Cerebellar cortex (tissue), 1 donor: ENCODE measurements around the gene FAM180B.
"Not testable (repeated sequence)": the region's sequence is repeated elsewhere in the genome, so short reads cannot be mapped to it uniquely, and the experiment has no call there.

Experiments used
- DNase-seq: peaks from one replicate; pipeline ENCODE4 v3.0.0-alpha.2; 2015; ENCODE audit warnings: low spot score

The FAM180B gene, protein sequence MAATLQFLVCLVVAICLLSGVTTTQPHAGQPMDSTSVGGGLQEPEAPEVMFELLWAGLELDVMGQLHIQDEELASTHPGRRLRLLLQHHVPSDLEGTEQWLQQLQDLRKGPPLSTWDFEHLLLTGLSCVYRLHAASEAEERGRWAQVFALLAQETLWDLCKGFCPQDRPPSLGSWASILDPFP

GRCh38 chr11:47586098-47586855, at the start of gene FAM180B:
FAM180B (plus strand) TSS chr11:47586678; CDS start chr11:47586769, 91 bp downstream.
- DNase-seq: peak; percentile 51

GRCh38 chr11:47536915-47537314, 49.6 kb upstream of the FAM180B start:
- no peak for DNase-seq

- no peak for DNase-seq
These were observed 47.5 kb upstream of the FAM180B start for GRCh38 chr11:47538741-47539565.

DNA sequence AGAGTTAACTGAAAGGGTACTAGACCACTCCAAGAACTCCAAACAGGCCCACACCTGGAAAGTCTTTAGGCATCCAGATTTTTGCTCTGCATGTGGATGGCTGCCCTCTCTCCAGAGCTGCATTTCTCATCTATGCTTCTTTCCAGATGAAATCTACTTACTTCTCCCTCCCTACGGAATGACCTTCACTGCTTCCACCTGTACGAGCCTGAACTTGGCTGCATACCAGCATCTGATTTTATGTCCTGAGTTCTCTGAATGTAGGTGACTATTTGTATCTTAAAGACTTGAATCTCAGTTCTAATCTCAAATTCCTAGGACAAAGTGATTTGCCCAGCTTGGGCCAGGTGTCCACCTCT, 46.8 kb upstream of the FAM180B start:
- no peak for DNase-seq

DNA sequence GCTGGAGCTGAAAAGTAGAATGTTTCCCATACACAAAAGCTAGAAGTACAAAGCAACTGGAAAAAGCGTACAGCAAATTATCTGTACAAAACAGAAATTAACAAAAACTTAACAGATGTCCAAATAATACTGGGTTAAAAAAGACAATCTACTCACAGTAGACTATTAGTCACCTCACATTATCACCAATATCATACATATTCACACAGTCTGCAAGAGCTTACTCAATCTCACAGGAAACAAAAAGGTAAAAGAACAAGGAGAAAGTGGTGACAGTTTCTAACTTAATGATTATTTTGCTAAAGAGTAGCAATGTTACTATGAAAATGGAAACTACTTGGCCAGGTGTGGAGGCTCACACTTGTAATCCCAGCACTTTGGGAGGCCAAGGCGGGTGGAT, 45.4 kb upstream of the FAM180B start:
- no peak for DNase-seq

DNA sequence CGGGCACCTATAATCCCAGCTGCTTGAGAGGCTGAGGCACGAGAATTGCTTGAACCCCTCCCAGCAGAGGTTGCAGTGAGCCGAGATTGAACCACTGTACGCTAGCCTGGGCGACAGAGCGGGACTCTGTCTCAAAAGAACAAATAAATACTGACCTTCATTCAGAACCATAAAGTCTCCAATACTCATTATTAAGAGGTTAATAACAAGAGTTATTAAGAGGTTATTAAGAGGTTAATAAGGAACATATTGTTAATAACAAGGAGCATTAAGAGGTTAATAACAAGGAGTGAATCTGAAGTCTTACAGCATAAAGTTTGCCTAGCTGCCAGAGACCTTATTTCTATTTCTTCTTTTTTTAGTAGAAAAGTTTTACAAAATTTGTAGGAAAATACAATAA, 41.2 kb upstream of the FAM180B start:
- DNase-seq: no peak

DNA sequence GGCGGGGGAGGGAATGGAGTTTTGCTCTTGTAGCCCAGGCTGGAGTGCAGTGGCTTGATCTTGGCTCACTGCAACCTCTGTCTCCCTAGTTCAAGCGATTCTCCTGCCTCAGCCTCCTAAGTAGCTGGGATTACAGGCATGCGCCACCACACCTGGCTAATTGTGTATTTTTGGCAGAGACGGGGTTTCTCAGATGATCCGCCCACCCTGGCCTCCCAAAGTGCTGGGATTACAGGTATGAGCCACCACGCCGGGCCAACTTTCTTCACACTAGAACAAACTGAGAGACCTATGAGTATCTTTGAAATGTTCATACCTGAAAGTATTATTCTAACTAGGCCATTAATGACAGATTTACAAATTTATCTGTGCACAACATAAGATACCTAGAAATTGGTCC, 40.2 kb upstream of the FAM180B start:
- DNase-seq: not testable (repeated sequence)

GRCh38 chr11:47550288-47551047, 36.0 kb upstream of the FAM180B start:
- no peak for DNase-seq

DNA sequence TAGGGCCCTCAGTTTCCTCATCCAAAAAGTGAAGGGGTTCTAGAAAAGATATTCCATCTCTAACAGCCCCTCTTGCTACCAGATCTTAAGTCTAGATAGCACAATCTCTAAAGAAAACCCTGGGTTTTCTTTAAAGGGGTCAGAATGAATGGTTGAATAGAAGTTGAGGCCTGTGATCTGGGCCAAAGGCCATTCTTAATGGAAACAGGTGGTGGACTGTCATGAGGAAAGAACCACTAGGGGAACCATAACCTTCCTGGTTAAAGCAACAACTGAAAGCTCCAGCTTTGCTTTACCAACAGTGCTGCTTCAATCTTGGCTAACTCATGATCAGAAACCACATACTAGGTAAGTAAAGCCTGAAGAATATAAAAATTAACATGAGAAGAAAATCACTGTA, 35.4 kb upstream of the FAM180B start:
- DNase-seq: peak; percentile 55

DNA sequence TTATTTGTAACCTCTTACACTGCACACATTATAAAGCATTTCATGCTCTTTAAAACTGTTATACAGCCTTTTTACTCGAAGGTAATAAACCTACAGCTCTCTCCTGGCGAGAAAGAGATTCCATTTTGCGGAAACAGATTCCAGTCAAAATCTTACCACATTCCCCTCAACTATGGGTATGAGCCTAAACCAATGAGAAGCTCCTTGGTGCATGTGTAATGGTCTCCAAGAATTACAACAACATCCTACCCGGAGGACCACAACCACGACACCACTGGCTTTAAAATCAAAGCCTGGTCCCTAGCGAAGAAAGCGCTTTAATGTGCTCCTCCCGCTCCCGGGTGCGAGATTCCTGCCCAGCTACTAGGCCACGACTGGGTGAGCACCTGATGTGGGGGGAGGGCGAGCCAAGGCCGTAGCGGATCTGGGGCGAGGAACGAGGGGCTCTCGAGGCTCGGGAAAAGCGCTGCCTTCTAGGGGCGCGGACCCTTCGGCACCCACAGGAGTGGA, 34.4 kb upstream of the FAM180B start:
- DNase-seq: peak; percentile 32

- peak; percentile 88 for DNase-seq
These were observed 33.7 kb upstream of the FAM180B start, which contains the start of gene CELF1 for GRCh38 chr11:47552566-47553405. CELF1 (minus strand) TSS chr11:47553132; CDS start chr11:47499523, 53,609 bp downstream.

- DNase-seq: peak; percentile 67
These were observed 33.1 kb upstream of the FAM180B start for GRCh38 chr11:47553406-47553743.

GRCh38 chr11:47557004-47557403, 29.5 kb upstream of the FAM180B start:
- DNase-seq: not testable (repeated sequence)

GRCh38 chr11:47558695-47559094, 27.8 kb upstream of the FAM180B start:
- DNase-seq: no peak

- no peak for DNase-seq
These were observed 26.1 kb upstream of the FAM180B start for GRCh38 chr11:47560426-47560825.

DNA sequence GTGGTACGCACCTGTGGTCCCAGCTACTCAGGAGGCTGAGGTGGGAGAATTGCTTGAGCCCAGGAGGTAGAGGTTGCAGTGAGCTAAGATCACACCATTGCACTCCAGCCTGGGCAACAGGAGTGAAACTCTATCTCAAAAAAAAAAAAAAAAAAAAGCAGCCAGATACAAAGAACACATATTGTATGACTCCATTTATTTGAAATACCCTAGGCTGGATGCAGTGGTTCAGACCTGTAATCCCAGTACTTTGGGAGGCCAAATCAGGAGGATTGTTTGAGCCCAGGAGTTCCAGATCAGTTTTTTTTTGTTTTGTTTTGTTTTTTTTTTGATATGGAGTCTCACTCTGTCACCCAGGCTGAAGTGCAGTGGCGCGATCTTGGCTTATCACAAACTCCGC, 24.1 kb upstream of the FAM180B start:
- not testable (repeated sequence) for DNase-seq

DNA sequence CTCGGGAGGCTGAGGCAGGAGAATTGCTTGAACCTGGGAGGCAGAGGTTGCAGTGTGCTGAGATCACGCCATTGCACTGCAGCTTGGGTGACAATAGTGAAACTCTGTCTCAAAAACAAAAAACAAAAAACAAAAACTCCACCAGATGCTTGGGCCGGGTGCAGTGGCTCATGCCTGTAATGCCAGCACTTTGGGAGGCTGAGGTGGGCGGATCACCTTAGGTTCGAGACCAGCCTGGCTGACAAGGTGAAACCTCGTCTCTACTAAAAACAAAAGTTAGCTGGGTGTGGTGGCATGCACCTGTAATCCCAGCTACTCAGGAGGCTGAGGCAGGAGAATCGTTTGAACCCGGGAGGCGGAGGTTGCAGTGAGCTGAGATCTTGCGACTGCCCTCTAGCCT, 22.1 kb upstream of the FAM180B start:
- DNase-seq: not testable (repeated sequence)

DNA sequence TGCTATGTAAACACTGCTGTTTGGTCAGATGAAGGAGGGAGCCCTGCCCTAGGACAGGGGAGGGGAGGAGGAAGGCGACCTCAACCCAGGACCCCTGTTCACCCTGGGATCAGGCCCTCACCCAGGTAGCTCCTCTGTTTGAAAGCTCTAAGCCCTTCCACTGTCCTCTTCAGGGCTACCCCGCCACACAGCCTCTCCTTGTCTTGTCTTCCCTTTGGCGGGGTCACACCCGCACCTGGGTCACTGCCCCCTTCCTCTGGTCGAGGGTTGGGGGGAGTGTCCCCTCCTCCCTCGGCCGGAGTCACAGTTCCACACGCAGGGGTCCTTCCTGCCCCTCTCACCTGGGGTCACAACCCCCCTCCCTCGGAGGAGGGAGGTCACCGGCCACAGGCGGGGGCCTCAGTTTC, 21.5 kb upstream of the FAM180B start:
- no peak for DNase-seq

DNA sequence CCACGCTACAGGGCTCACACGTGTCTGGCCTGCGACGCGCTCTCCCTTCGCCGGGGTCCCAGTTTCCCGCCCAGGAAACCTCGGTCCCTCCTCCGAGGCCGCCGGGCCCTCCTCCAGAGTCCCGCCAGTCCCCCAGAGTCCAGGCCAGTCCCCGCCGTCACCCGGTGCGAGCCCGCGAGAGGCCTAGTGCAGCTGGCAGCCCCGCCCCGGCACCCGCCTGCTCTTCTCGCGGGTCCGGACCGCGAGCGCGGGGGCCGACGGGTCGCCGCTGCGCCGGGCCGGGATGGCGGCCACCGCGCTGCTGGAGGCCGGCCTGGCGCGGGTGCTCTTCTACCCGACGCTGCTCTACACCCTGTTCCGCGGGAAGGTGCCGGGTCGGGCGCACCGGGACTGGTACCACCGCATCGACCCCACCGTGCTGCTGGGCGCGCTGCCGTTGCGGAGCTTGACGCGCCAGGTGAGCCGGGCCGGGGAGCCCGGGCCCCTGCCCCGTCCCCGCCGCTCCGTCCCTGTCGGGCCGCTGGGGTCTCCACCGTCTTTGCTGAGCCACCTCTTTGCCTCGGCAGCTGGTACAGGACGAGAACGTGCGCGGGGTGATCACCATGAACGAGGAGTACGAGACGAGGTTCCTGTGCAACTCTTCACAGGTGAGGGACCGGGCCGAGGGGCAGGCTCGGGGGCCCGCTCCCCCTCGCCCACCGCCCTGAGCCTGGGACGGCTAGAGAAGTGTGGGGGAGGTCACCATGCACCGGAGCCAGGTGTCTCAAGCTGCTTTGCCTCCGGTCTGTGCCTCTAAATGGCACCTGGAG, 20.9 kb upstream of the FAM180B start, which contains the start of gene PTPMT1:
PTPMT1 (plus strand) TSS at position 260 of the 809 bp plus-strand sequence; CDS start at position 284, 24 bp downstream.
- no peak for DNase-seq

- no peak for DNase-seq
These were observed 20.3 kb upstream of the FAM180B start for GRCh38 chr11:47566149-47566698.
